Measurements from ENCODE around the gene MMP8.

DNA sequence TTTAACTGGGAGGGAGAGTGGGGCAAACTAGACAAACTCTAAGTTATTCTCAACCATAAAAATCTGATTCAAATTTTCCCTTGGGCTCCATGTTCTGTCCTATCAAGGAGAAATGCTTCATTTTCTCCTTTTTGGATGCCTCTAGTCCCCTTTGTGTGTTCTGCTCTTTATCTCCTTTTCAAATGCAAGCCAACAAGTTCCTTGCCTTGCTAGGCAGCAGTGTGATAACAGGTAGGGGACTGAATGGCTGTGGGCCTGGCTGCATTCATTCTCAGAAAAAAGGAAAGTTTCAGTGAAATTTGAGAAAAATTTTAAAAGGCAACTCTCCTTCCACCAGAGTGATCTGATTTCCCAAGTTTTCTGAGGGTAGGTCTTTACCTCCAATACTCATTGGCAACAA, 26.9 kb upstream of the MMP8 start:
- TF ChIP-seq, protein P1, sequence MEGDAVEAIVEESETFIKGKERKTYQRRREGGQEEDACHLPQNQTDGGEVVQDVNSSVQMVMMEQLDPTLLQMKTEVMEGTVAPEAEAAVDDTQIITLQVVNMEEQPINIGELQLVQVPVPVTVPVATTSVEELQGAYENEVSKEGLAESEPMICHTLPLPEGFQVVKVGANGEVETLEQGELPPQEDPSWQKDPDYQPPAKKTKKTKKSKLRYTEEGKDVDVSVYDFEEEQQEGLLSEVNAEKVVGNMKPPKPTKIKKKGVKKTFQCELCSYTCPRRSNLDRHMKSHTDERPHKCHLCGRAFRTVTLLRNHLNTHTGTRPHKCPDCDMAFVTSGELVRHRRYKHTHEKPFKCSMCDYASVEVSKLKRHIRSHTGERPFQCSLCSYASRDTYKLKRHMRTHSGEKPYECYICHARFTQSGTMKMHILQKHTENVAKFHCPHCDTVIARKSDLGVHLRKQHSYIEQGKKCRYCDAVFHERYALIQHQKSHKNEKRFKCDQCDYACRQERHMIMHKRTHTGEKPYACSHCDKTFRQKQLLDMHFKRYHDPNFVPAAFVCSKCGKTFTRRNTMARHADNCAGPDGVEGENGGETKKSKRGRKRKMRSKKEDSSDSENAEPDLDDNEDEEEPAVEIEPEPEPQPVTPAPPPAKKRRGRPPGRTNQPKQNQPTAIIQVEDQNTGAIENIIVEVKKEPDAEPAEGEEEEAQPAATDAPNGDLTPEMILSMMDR (tag by site-specific recombination; IDR thresholded peaks at IDR 0.05): no peak
- TF ChIP-seq ZNF654 (tag by site-specific recombination; IDR thresholded peaks at IDR 0.05; ENCODE audit: low read depth) (no peak), REPIN1 (tag by site-specific recombination; IDR thresholded peaks at IDR 0.05; ENCODE audit: low read depth) (no peak), ZNF785 (tag by site-specific recombination; IDR thresholded peaks at IDR 0.05) (no peak)

All from HEK293 (cell line).